HepG2 (cell line): ENCODE measurements around the gene CCND1. TPM values are rescaled to one million over a fixed set of nuclear protein-coding genes. Genes with fewer than 3 reads are reported as not detected.
A peak's percentile ranks its signal among the peaks of the same experiment; 100 is the strongest.

Source experiments
- ERF ChIP-seq: IDR thresholded peaks from 2 replicates; pipeline ENCODE4 v1.6.1; 2018; ENCODE audit warnings: missing biosample characterization, missing genetic modification reagents
- FOXK1 ChIP-seq: sonication (generic); formaldehyde crosslinking; IDR thresholded peaks from 2 replicates; pipeline ENCODE4 v1.4.0; 2020; ENCODE audit warnings: low read depth, missing genetic modification reagents, borderline replicate concordance
- KDM4B ChIP-seq: sonication (generic); formaldehyde crosslinking; IDR thresholded peaks from 2 replicates; pipeline ENCODE4 v1.4.0; 2020; ENCODE audit warnings: missing genetic modification reagents
- RERE ChIP-seq: IDR thresholded peaks from 2 replicates; pipeline ENCODE4 v1.6.1; 2016; ENCODE audit warnings: low read depth, missing genetic modification reagents, missing compliant biosample characterization
- RFX5 ChIP-seq: IDR thresholded peaks from 2 replicates; pipeline ENCODE4 v1.6.1; 2011; ENCODE audit warnings: low read depth, low read length, improper control_type of control experiment
- RFXANK ChIP-seq: IDR thresholded peaks from 2 replicates; pipeline ENCODE4 v1.6.1; 2016
- TP53 ChIP-seq: sonication (generic); formaldehyde crosslinking; conservative IDR thresholded peaks from 2 replicates; pipeline ENCODE4 v1.4.0; 2020; ENCODE audit warnings: missing genetic modification reagents
- TRAFD1 ChIP-seq: sonication (generic); formaldehyde crosslinking; IDR thresholded peaks from 2 replicates; pipeline ENCODE4 v1.5.1; 2020; ENCODE audit warnings: missing genetic modification reagents, mild to moderate bottlenecking, borderline replicate concordance
- ZNF430 ChIP-seq: sonication (generic); formaldehyde crosslinking; IDR thresholded peaks from 2 replicates; pipeline ENCODE4 v1.9.0; 2021; ENCODE audit warnings: mild to moderate bottlenecking, missing genetic modification reagents
- polyA plus RNA-seq, 8 experiments: library from polyadenylated mRNA; depleted of rRNA in 3 of 8; stranded (reverse) in 7 of 8; unstranded in 1 of 8; fragments of >200 nt; fragmentation: Illumina TruSeq in 4 of 8; extraction: Trizol in 4 of 8; gene quantifications; 2 replicates each; pipeline versions ENCODE4 v1.2.1 to v1.2.3, GENCODE V29; 2011 to 2016; ENCODE audit warnings: low read depth in 4 of 8, missing spikeins in 1 of 8, mixed read lengths in 1 of 8; ENCODE audit not compliant: insufficient read depth in 1 of 8
- total RNA-seq, 5 experiments: library from RNA; depleted of rRNA; stranded (reverse); fragments of >200 nt; fragmentation: Illumina TruSeq; extraction: Trizol; gene quantifications; 2 replicates each; pipeline ENCODE4 v1.2.3, GENCODE V29; 2016; ENCODE audit warnings: low read depth in 1 of 5
- TF ChIP-seq, protein P1 (sequence below): sonication (generic); formaldehyde crosslinking; IDR thresholded peaks from 2 replicates; pipeline ENCODE4 v1.8.1; 2023; ENCODE audit warnings: mild to moderate bottlenecking, moderate library complexity, missing genetic modification reagents
- TF ChIP-seq, protein P2 (sequence below), 2 experiments: IDR thresholded peaks; 2 replicates each; pipeline ENCODE4 v1.6.1; 2011 to 2012; ENCODE audit warnings: low read length in 2 of 2, borderline replicate concordance in 1 of 2, low read depth in 1 of 2, mild to moderate bottlenecking in 1 of 2, moderate library complexity in 1 of 2
- TF ChIP-seq, protein P3 (sequence below): sonication (generic); IDR thresholded peaks from 2 replicates; pipeline ENCODE4 v1.6.1; 2016; ENCODE audit warnings: low read depth, borderline replicate concordance
- TF ChIP-seq, protein P4 (sequence below): sonication (generic); formaldehyde crosslinking; IDR thresholded peaks from 2 replicates; pipeline ENCODE4 v1.4.0; 2020; ENCODE audit warnings: missing genetic modification reagents

Gene CCND1
- total and polyA plus RNA-seq, 2 of the 13 experiments (the other 11 are each of a cell fraction or from before 2014, with no cell fraction given), result 107 to 136 TPM

GRCh38 chr11:69700278-69701140 is 59.6 kb downstream of the CCND1 start (continued):
- TF ChIP-seq, protein P1, sequence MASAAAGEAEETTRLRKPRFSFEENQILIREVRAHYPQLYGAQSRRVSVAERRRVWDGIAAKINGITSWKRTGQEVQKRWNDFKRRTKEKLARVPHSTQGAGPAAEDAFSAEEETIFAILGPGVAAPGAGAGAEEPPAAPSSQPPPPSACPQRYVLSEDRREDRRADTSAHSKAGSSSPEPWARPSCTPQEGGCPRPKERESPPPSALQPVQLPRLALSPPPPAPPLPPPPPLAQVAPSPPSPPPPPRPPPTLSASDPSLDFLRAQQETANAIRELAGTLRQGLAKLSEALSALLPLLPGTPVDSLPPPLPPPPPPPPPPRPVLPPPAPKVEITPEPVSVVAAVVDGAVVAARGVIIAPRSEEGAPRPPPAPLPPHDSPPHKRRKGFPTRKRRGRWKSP, result 0 out of 2 replicates have a peak, but pooled peaks have one; percentile 62
- TF ChIP-seq RFX5 (no peak), KDM4B (no peak), RERE (CRISPR knock-in tag) (no peak), ERF (peak; percentile 44; the same call in 1 of the 2 replicates), ZNF430 (CRISPR knock-in tag) (no peak), RFXANK (CRISPR knock-in tag) (no peak), FOXK1 (peak; percentile 38; the same call in 1 of the 2 replicates), TP53 (no peak), TRAFD1 (no peak)
- TF ChIP-seq, protein P2, sequence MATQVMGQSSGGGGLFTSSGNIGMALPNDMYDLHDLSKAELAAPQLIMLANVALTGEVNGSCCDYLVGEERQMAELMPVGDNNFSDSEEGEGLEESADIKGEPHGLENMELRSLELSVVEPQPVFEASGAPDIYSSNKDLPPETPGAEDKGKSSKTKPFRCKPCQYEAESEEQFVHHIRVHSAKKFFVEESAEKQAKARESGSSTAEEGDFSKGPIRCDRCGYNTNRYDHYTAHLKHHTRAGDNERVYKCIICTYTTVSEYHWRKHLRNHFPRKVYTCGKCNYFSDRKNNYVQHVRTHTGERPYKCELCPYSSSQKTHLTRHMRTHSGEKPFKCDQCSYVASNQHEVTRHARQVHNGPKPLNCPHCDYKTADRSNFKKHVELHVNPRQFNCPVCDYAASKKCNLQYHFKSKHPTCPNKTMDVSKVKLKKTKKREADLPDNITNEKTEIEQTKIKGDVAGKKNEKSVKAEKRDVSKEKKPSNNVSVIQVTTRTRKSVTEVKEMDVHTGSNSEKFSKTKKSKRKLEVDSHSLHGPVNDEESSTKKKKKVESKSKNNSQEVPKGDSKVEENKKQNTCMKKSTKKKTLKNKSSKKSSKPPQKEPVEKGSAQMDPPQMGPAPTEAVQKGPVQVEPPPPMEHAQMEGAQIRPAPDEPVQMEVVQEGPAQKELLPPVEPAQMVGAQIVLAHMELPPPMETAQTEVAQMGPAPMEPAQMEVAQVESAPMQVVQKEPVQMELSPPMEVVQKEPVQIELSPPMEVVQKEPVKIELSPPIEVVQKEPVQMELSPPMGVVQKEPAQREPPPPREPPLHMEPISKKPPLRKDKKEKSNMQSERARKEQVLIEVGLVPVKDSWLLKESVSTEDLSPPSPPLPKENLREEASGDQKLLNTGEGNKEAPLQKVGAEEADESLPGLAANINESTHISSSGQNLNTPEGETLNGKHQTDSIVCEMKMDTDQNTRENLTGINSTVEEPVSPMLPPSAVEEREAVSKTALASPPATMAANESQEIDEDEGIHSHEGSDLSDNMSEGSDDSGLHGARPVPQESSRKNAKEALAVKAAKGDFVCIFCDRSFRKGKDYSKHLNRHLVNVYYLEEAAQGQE (IDR thresholded peaks at IDR 0.05; ENCODE audit: borderline replicate concordance in 1 of 2, low read depth in 1 of 2, low read length in 2 of 2), result no peak
- TF ChIP-seq, protein P3, sequence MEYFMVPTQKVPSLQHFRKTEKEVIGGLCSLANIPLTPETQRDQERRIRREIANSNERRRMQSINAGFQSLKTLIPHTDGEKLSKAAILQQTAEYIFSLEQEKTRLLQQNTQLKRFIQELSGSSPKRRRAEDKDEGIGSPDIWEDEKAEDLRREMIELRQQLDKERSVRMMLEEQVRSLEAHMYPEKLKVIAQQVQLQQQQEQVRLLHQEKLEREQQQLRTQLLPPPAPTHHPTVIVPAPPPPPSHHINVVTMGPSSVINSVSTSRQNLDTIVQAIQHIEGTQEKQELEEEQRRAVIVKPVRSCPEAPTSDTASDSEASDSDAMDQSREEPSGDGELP, result peak; percentile 94
- TF ChIP-seq, protein P4, sequence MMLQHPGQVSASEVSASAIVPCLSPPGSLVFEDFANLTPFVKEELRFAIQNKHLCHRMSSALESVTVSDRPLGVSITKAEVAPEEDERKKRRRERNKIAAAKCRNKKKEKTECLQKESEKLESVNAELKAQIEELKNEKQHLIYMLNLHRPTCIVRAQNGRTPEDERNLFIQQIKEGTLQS, result peak; percentile 20; the same call in 1 of the 2 replicates
